SK-N-MC (cell line): Measurements from ENCODE around the gene CYLC2.

Source experiments
- EZH2 ChIP-seq: fragments of 200-600 bp; sonication (generic); IDR thresholded peaks from one replicate; pipeline ENCODE4 v1.6.1; 2017; ENCODE audit warnings: antibody characterized with exemption
- FOXP2 ChIP-seq: optimal IDR thresholded peaks from 2 replicates; pipeline ENCODE3; 2011; ENCODE audit warnings: mild to moderate bottlenecking, moderate library complexity; ENCODE audit not compliant: insufficient read depth; ENCODE audit errors: extremely low read length, control extremely low read depth
- POLR2AphosphoS5 ChIP-seq: IDR thresholded peaks from 2 replicates; pipeline ENCODE4 v1.6.1; 2012; ENCODE audit warnings: mild to moderate bottlenecking, low read depth, low read length, borderline replicate concordance

GRCh38 chr9:103014242-103014641 lies 19.1 kb downstream of the CYLC2 start:
- TF ChIP-seq POLR2AphosphoS5 (no peak), FOXP2 (no peak), EZH2 (no peak)
